T-helper 1 cell treated with Interleukin-12 subunit alpha and Interleukin-12 subunit beta and Interleukin-4 antibody, amounts not matched to agents 30 μg/mL and 1 μg/mL, for 36 hours (primary cell): ENCODE results near the gene WIZ.
"Not testable (repeated sequence)": the region's sequence is repeated elsewhere in the genome, so short reads cannot be mapped to it uniquely, and the experiment has no call there.

Experiments used
- H3K27ac Mint-ChIP-seq: one replicate; pipeline ENCODE4 v1.8.0; 2021; ENCODE audit warnings: mild to moderate bottlenecking, mixed read lengths
- H3K27me3 Mint-ChIP-seq: one replicate; pipeline ENCODE4 v1.8.0; 2021; ENCODE audit warnings: low read depth, mixed read lengths
- H3K36me3 Mint-ChIP-seq: one replicate; pipeline ENCODE4 v1.8.0; 2021; ENCODE audit warnings: low read depth, mixed read lengths
- H3K4me1 Mint-ChIP-seq: one replicate; pipeline ENCODE4 v1.8.0; 2021; ENCODE audit warnings: low read depth, mixed read lengths
- H3K4me3 Mint-ChIP-seq: one replicate; pipeline ENCODE4 v1.8.0; 2021; ENCODE audit warnings: mild to moderate bottlenecking, moderate library complexity, mixed read lengths
- H3K9me3 Mint-ChIP-seq: one replicate; pipeline ENCODE4 v1.8.0; 2021; ENCODE audit warnings: mixed read lengths

Gene WIZ

GRCh38 chr19:15473821-15474220, 24.1 kb upstream of the WIZ start:
- H3K36me3 Mint-ChIP-seq = peaks cover 10% of the 10 kb centered on the region
- peaks cover 13% of the 10 kb centered on the region for H3K27me3 Mint-ChIP-seq
- peaks cover 18% of the 10 kb centered on the region for H3K4me1 Mint-ChIP-seq
- not testable (repeated sequence) for H3K4me3 Mint-ChIP-seq, H3K9me3 Mint-ChIP-seq, H3K27ac Mint-ChIP-seq

GRCh38 chr19:15471639-15472101, 21.9 kb upstream of the WIZ start:
- Mint-ChIP-seq H3K4me3 (no peak overlapping the region), H3K4me1 (peaks cover 34% of the 10 kb centered on the region), H3K27me3 (peaks cover 17% of the 10 kb centered on the region), H3K9me3 (peaks cover 5% of the 10 kb centered on the region), H3K36me3 (peaks cover 19% of the 10 kb centered on the region), H3K27ac (no peak overlapping the region)

GRCh38 chr19:15469513-15470297, 19.9 kb upstream of the WIZ start:
- peaks cover 17% of the 10 kb centered on the region for H3K27me3 Mint-ChIP-seq
- peaks cover 40% of the 10 kb centered on the region for H3K4me1 Mint-ChIP-seq
- peak overlapping the region; percentile 75 for H3K27ac Mint-ChIP-seq

GRCh38 chr19:15468675-15469512, 19.1 kb upstream of the WIZ start:
- Mint-ChIP-seq H3K27ac (peak overlapping the region; percentile 75), H3K36me3 (peaks cover 24% of the 10 kb centered on the region), H3K9me3 (peaks cover 5% of the 10 kb centered on the region), H3K4me3 (peak overlapping the region; percentile 78), H3K4me1 (peaks cover 43% of the 10 kb centered on the region), H3K27me3 (peaks cover 17% of the 10 kb centered on the region)

More at GRCh38 chr19:15469513-15470297, 19.9 kb upstream of the WIZ start:
- Mint-ChIP-seq H3K9me3 (peaks cover 5% of the 10 kb centered on the region), H3K36me3 (peaks cover 23% of the 10 kb centered on the region), H3K4me3 (peak overlapping the region; percentile 78)

GRCh38 chr19:15467734-15468214, 18.0 kb upstream of the WIZ start:
- H3K27me3 Mint-ChIP-seq = peaks cover 15% of the 10 kb centered on the region
- H3K4me1 Mint-ChIP-seq = peaks cover 41% of the 10 kb centered on the region
- peaks cover 5% of the 10 kb centered on the region for H3K9me3 Mint-ChIP-seq
- H3K27ac Mint-ChIP-seq = peak overlapping the region; percentile 75
- H3K4me3 Mint-ChIP-seq = peak overlapping the region; percentile 62
- peaks cover 33% of the 10 kb centered on the region for H3K36me3 Mint-ChIP-seq

- Mint-ChIP-seq H3K4me1 (peaks cover 45% of the 10 kb centered on the region), H3K9me3 (peaks cover 5% of the 10 kb centered on the region), H3K27me3 (peaks cover 13% of the 10 kb centered on the region), H3K4me3 (peak overlapping the region; percentile 76), H3K27ac (peak overlapping the region; percentile 96), H3K36me3 (peaks cover 37% of the 10 kb centered on the region)
Observed at GRCh38 chr19:15466851-15467733, 17.3 kb upstream of the WIZ start.

- peaks cover 9% of the 10 kb centered on the region for H3K27me3 Mint-ChIP-seq
- peaks cover 49% of the 10 kb centered on the region for H3K36me3 Mint-ChIP-seq
- peaks cover 5% of the 10 kb centered on the region for H3K9me3 Mint-ChIP-seq
- peak within 1 kb of the TSS; percentile 91 for H3K4me3 Mint-ChIP-seq
- peak within 1 kb of the TSS; percentile 91 for H3K27ac Mint-ChIP-seq
- H3K4me1 Mint-ChIP-seq = peaks cover 49% of the 10 kb centered on the region
Observed at GRCh38 chr19:15464394-15465385, 14.9 kb upstream of the WIZ start, which contains the start of gene RASAL3. RASAL3 (minus strand) TSS chr19:15464544; CDS start chr19:15464358, 186 bp downstream.

- peaks cover 44% of the 10 kb centered on the region for H3K4me1 Mint-ChIP-seq
- peaks cover 5% of the 10 kb centered on the region for H3K27me3 Mint-ChIP-seq
- H3K27ac Mint-ChIP-seq = peak overlapping the region; percentile 91
- peaks cover 49% of the 10 kb centered on the region for H3K36me3 Mint-ChIP-seq
- peak overlapping the region; percentile 91 for H3K4me3 Mint-ChIP-seq
- H3K9me3 Mint-ChIP-seq = peaks cover 5% of the 10 kb centered on the region
Observed at GRCh38 chr19:15463861-15464371, 14.2 kb upstream of the WIZ start.

- Mint-ChIP-seq H3K27ac (peak overlapping the region; percentile 62), H3K4me1 (peaks cover 28% of the 10 kb centered on the region), H3K27me3 (no peaks in the 10 kb centered on the region), H3K36me3 (peaks cover 48% of the 10 kb centered on the region), H3K9me3 (no peaks in the 10 kb centered on the region), H3K4me3 (peak overlapping the region; percentile 91)
Observed at GRCh38 chr19:15461694-15462093, 11.9 kb upstream of the WIZ start.

GRCh38 chr19:15457701-15458484, 8.1 kb upstream of the WIZ start:
- Mint-ChIP-seq H3K4me1 (peaks cover 20% of the 10 kb centered on the region), H3K27ac (no peak overlapping the region), H3K9me3 (no peaks in the 10 kb centered on the region), H3K27me3 (no peaks in the 10 kb centered on the region), H3K36me3 (peaks cover 57% of the 10 kb centered on the region), H3K4me3 (no peak overlapping the region)

GRCh38 chr19:15456871-15457700, 7.3 kb upstream of the WIZ start:
- H3K27ac Mint-ChIP-seq = no peak overlapping the region
- no peaks in the 10 kb centered on the region for H3K9me3 Mint-ChIP-seq
- H3K36me3 Mint-ChIP-seq = peaks cover 56% of the 10 kb centered on the region

More at GRCh38 chr19:15456871-15457700, 7.3 kb upstream of the WIZ start:
- H3K4me3 Mint-ChIP-seq = no peak overlapping the region
- H3K4me1 Mint-ChIP-seq = peaks cover 16% of the 10 kb centered on the region
- H3K27me3 Mint-ChIP-seq = no peaks in the 10 kb centered on the region
